Fibroblast of the conjunctiva (primary cell): ENCODE results near the gene TUBB4A.
A peak's percentile ranks its signal among the peaks of the same experiment; 100 is the strongest.
"Not testable (repeated sequence)": the region's sequence is repeated elsewhere in the genome, so short reads cannot be mapped to it uniquely, and the experiment has no call there.

Source experiments
- DNase-seq: peaks from one replicate; pipeline ENCODE4 v3.0.0-alpha.2; 2010; ENCODE audit warnings: low read depth

Gene TUBB4A

GRCh38 chr19:6524311-6524710, 22.2 kb upstream of the TUBB4A start:
- DNase-seq: no peak

- DNase-seq: no peak
Observed at GRCh38 chr19:6522712-6523111, 20.6 kb upstream of the TUBB4A start.

DNA sequence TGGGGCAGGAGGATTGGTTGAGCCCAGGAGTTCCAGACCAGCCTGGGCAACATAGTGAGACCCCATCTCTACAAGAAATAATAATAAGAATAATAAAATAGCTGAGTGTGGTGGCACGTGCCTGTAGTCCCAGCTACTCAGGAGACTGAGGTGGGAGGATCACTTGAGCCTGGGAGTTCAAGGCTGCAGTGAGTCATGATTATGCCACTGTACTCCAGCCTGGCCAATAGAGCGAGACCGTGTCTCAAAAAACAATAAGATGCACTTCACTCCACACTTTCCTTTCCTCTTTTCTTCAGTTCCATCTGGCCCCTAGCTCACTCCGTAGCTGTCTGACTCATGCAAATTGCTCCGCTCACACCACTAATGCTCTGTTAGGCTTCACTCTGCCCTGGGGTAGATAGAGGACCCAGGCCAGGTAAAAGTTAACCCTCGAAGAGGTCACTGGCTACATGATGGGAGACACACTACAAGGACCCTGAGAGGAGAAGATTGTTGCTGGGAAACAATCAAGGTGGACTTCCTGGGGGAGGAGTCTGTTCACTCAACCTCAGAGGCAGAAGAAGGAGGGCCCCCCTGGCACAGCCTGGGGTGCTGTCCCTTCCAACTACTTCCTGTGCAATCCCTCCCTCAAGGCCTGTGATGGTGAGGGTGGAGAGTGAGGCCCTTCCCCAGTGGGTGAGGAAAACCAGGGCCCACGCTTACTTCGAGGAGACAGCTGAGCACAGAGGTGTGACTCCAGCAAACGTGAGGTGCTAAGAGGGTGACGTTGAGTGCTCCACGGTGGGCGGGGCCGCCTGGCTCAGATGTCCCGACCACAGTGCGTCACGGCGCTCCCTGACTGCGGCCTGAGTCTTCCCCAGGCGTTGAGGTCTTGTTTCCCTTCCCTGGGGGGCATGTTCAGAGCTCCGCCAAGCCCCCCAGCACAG, 19.9 kb upstream of the TUBB4A start:
- DNase-seq: no peak

GRCh38 chr19:6519289-6519688, 17.2 kb upstream of the TUBB4A start:
- peak; percentile 51 for DNase-seq

- no peak for DNase-seq
Observed at GRCh38 chr19:6518145-6518911, 16.2 kb upstream of the TUBB4A start.

GRCh38 chr19:6516659-6517291, 14.7 kb upstream of the TUBB4A start:
- DNase-seq: peak; percentile 63

GRCh38 chr19:6516018-6516658, 14.0 kb upstream of the TUBB4A start:
- peak; percentile 84 for DNase-seq

DNA sequence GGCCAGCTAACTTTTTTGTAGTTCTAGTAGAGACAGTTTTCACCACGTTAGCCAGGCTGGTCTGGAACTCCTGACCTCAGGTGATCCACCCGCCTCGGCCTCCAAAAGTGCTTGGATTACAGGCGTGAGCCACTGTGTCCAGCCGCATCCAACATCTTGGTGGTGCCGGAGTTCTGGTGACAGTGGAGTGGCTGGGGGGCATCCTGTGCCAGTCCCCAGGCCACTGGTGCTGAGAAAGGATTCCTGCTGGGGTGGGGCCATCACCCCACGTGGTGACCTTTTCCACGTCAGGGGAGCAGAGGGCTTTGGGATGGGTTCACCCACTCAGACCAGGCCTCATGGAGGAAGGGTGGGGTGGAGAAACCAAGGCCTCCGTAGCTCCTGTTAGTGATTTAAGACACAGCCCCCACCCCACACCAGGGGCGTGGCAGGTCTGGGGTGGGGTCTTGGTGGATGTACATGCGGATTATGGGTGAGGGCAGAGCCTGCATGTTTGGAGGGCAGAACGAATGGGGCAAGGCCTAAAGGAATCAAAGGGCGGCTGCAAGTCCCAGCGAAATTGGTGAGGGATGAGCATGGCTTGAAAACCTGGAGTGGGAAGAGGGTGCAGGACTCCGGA, 12.9 kb upstream of the TUBB4A start:
- no peak for DNase-seq

GRCh38 chr19:6514089-6514488, 12.0 kb upstream of the TUBB4A start:
- no peak for DNase-seq

- DNase-seq: no peak
Observed at GRCh38 chr19:6510618-6511017, 8.5 kb upstream of the TUBB4A start.

DNA sequence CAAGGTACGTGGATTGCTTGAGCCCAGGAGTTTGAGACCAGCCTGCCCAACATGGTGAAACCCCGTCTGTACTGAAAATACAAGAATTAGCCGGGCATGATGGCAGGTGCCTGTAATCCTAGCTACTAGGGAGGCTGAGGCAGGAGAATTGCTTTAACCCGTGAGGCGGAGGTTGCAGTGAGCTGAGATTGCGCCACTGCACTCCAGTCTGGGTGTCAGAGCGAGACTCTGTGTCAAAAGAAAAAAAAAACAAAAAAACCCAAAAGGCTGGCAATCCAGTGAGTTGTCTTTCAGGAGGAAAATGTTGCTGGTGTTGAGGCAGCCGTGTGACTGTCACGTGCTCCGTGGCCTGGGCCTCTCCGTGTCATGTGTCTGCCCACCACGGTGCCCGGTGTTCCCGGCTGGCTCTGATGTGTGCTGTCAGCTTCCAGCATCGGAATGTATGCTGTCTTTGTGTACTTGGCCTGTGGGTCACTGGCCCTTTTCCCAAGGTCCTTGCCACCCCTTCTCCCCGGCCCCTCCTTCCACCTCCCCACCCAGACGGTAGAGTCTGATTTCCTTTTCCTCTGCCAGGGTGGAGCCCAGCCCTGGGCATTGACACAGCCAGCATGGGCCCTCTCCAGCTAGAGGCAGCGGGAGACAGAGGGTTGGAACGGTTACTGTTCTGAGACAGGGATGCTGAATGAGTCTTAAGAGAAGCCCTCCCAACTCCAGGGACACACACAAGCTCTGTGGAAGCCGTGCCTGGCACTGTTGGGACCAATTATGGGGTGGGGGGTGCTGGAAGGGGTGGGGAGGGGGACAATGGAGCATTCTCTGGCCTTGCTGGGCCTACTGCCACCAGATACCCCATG, 7.2 kb upstream of the TUBB4A start:
- DNase-seq: no peak

GRCh38 chr19:6508028-6508771, 6.1 kb upstream of the TUBB4A start:
- not testable (repeated sequence) for DNase-seq

GRCh38 chr19:6503407-6504201, 1.5 kb upstream of the TUBB4A start:
- no peak for DNase-seq

DNA sequence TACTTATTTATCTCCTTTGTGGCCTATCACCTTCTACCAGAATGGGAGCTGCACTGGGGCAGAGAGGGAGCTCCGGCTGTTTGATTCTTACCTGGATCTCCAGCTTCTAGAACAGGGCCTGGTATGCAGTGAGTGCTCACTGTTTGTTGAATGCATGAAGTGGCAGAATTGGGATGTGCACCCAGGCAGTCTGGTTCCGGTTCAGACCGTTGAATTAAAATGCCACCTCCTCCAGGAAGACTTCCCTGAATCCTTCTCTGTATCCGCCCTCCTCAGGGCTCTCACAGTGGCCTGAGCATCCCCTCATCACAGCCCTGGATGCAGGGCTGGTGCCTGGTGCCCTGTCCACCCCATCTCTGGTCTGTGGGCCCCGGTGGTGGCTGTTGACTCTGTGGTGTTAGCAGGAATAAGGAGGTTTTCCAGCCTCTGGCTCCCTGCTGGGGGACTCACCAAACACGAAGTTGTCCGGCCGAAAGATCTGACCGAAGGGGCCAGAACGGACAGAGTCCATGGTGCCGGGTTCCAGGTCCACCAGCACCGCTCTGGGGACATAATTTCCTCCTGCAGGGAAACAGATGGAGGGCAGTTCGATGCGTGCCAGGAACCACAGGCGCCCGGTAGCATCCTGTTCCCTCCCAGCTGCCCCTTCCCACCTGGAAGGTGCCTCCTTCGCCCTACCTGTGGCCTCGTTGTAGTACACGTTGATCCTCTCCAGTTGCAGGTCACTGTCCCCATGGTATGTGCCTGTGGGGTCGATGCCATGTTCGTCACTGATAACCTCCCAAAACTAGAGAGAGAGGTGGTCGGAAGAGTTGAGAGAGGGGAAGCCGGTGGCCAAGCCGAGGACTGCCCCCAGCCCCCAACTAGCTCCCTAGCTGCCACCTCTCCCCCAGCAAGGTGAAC, 1.0 kb downstream of the TUBB4A start:
- no peak for DNase-seq

- no peak for DNase-seq
Observed at GRCh38 chr19:6499052-6499790, 2.9 kb downstream of the TUBB4A start.

GRCh38 chr19:6498294-6499036, 3.6 kb downstream of the TUBB4A start:
- DNase-seq: no peak

DNA sequence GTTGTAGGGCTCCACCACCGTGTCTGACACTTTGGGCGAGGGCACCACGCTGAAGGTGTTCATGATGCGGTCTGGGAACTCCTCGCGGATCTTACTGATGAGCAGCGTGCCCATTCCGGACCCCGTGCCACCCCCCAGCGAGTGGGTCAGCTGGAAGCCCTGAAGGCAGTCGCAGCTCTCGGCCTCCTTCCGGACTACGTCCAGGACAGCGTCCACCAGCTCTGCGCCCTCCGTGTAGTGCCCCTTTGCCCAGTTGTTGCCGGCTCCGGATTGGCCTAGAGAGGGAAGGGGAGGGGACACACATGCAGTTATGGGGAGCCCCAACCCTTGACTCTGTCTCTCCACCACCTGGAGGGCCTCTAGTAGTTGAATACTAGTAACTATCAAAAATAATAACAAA, 6.2 kb downstream of the TUBB4A start:
- DNase-seq: no peak
